ENCODE data around the gene PDK4.

- TF ChIP-seq EZH2 (IDR thresholded peaks at IDR 0.05; ENCODE audit: insufficient read depth, low read length): no peak
- TF ChIP-seq CTCF (IDR thresholded peaks at IDR 0.05; ENCODE audit: insufficient read depth, low read depth, low read length): no peak
Measured at GRCh38 chr7:95586951-95587301, 9.4 kb downstream of the PDK4 start.
